ENCODE data around the gene ADGRF1. TPM values are rescaled to one million over a fixed set of nuclear protein-coding genes. Genes with fewer than 3 reads are reported as not detected.

Gene ADGRF1
- total RNA-seq, 1 donor from 2014 or later, result not detected

Other genes with a start within 250 kb of the ADGRF1 start
- 0.35 TPM for gene MEP1A, start 248.9 kb downstream of the ADGRF1 start, total RNA-seq
- gene ADGRF5, start 120.4 kb downstream of the ADGRF1 start, total RNA-seq, result 71.1 TPM

Measured in mesenteric fat pad (tissue), 1 donor.